OCI-LY3 (cell line): ENCODE measurements around the gene KIF3B.

Experiments used
- H2AFZ ChIP-seq: fragments of 200-600, 300-600 bp; shearing (Covaris generic); 2 replicates; pipeline ENCODE4 v1.6.0; 2014; ENCODE audit warnings: antibody characterized with exemption, low read depth, low read length
- H3K27ac ChIP-seq: fragments of 200-600, 300-600 bp; sonication (generic); 2 replicates; pipeline ENCODE4 v1.5.1; 2014; ENCODE audit warnings: mild to moderate bottlenecking, low read length, moderate library complexity, mixed read lengths
- H3K27me3 ChIP-seq: fragments of 200-600, 300-600 bp; sonication (generic); 2 replicates; pipeline ENCODE4 v1.6.1; 2014; ENCODE audit warnings: low read depth, low read length, mixed read lengths
- H3K36me3 ChIP-seq: fragments of 200-600, 300-600 bp; sonication (generic); replicated peaks from 2 replicates; pipeline ENCODE3; 2014; ENCODE audit warnings: low read depth, low read length, mixed read lengths
- H3K4me1 ChIP-seq: fragments of 300-600, 200-600 bp; sonication (generic); 2 replicates; pipeline ENCODE4 v1.6.1; 2014; ENCODE audit warnings: low read length, mixed read lengths
- H3K4me2 ChIP-seq: fragments of 200-600, 300-600 bp; sonication (generic); 2 replicates; pipeline ENCODE4 v1.6.1; 2014; ENCODE audit warnings: low read length, mixed read lengths
- H3K4me3 ChIP-seq: fragments of 300-600, 200-600 bp; sonication (generic); 2 replicates; pipeline ENCODE4 v1.5.1; 2014; ENCODE audit warnings: antibody characterized with exemption, mild to moderate bottlenecking, low read length, moderate library complexity
- H3K79me2 ChIP-seq: fragments of 300-600, 200-600 bp; shearing (Covaris generic); 2 replicates; pipeline ENCODE4 v1.6.1; 2014; ENCODE audit warnings: mild to moderate bottlenecking, low read length, mixed read lengths
- H3K9ac ChIP-seq: fragments of 300-600, 200-600 bp; shearing (Covaris generic); 2 replicates; pipeline ENCODE4 v1.6.0; 2014; ENCODE audit warnings: mild to moderate bottlenecking, low read length, moderate library complexity
- H3K9me3 ChIP-seq: fragments of 200-600, 300-600 bp; shearing (Covaris generic); 2 replicates; pipeline ENCODE4 v1.6.1; 2014; ENCODE audit warnings: low read length, mixed read lengths; ENCODE audit not compliant: insufficient read depth
- H4K20me1 ChIP-seq: fragments of 200-600, 300-600 bp; sonication (generic); 2 replicates; pipeline ENCODE4 v1.6.1; 2016; ENCODE audit warnings: low read length, mixed read lengths; ENCODE audit not compliant: insufficient read depth
- EZH2phosphoT487 ChIP-seq: fragments of 200-600 bp; shearing (Covaris generic); IDR thresholded peaks from 2 replicates; pipeline ENCODE4 v1.6.1; 2018; ENCODE audit warnings: antibody characterized with exemption, mixed run types, low read depth
- TF ChIP-seq, protein P1 (sequence below): fragments of 200-600, 300-600 bp; sonication (generic); IDR thresholded peaks from 2 replicates; pipeline ENCODE4 v1.5.1; 2014; ENCODE audit warnings: antibody characterized with exemption, low read length, low read depth

The KIF3B gene

DNA sequence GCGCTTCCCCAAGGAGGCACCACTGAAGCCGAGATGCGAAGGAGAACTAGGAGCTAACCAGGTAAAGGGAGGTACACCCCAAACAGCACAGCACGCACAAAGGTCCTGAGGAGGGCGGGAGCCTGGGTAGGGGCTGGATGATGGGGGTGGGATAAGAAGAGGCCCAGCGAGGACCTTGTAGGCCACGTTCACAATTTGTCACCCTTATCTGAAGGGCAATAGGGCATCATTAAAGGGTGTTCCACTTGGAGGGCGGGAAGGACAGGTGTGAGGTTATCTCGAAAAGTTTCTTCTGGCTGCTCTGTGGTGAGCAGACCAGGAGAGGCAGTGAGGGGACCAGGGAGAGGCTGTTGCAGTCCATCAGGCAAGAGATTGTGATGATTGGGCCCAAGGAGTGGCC is 44.2 kb upstream of the KIF3B start:
- no peaks in the 10 kb centered on the region for H3K4me1 ChIP-seq
- H4K20me1 ChIP-seq: no peaks in the 10 kb centered on the region
- H3K27me3 ChIP-seq: no peaks in the 10 kb centered on the region
- H3K4me2 ChIP-seq: no peak overlapping the region
- H3K9me3 ChIP-seq: no peaks in the 10 kb centered on the region
- H3K4me3 ChIP-seq: no peak overlapping the region
- peaks cover 61% of the 10 kb centered on the region for H3K36me3 ChIP-seq
- no peak overlapping the region for H2AFZ ChIP-seq
- no peaks in the 10 kb centered on the region for H3K79me2 ChIP-seq
- H3K27ac ChIP-seq: no peak overlapping the region
- TF ChIP-seq, protein P1, sequence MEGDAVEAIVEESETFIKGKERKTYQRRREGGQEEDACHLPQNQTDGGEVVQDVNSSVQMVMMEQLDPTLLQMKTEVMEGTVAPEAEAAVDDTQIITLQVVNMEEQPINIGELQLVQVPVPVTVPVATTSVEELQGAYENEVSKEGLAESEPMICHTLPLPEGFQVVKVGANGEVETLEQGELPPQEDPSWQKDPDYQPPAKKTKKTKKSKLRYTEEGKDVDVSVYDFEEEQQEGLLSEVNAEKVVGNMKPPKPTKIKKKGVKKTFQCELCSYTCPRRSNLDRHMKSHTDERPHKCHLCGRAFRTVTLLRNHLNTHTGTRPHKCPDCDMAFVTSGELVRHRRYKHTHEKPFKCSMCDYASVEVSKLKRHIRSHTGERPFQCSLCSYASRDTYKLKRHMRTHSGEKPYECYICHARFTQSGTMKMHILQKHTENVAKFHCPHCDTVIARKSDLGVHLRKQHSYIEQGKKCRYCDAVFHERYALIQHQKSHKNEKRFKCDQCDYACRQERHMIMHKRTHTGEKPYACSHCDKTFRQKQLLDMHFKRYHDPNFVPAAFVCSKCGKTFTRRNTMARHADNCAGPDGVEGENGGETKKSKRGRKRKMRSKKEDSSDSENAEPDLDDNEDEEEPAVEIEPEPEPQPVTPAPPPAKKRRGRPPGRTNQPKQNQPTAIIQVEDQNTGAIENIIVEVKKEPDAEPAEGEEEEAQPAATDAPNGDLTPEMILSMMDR: no peak
- TF ChIP-seq EZH2phosphoT487: no peak
- no peak overlapping the region for H3K9ac ChIP-seq

DNA sequence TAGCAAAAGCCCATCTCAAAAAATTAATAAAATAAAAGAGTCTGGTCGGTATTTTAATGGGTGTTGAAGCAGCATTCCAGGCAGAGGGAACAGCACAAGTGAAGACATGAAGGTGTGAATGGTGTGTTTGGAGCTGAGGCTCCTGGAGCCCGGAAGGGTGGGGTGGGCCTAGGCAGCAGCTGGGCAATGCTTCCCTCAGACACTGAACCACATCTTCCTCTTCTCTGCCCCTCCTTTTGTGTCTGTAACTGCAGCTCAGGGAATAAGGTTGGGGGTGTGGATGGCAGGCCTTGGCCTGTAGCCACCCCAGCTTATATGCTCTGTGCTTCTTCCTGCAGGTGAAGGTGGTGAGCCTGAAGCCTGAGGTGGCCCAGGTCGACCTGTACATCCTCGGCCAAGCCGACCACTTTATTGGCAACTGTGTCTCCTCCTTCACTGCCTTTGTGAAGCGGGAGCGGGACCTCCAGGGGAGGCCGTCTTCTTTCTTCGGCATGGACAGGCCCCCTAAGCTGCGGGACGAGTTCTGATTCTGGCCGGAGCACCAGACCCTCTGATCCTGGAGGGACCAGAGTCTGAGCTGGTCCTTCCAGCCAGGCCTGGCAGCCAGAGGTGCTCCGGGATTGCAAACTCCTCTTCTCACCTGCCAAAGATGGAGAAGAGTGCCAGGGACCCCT is 43.2 kb upstream of the KIF3B start:
- Histone ChIP-seq H3K4me1 (no peaks in the 10 kb centered on the region), H3K27me3 (no peaks in the 10 kb centered on the region), H2AFZ (no peak overlapping the region), H3K4me2 (no peak overlapping the region), H3K9me3 (no peaks in the 10 kb centered on the region), H3K4me3 (no peak overlapping the region), H3K9ac (no peak overlapping the region), H3K79me2 (no peaks in the 10 kb centered on the region), H3K36me3 (peaks cover 52% of the 10 kb centered on the region), H4K20me1 (no peaks in the 10 kb centered on the region), H3K27ac (no peak overlapping the region)
- no peak for TF ChIP-seq EZH2phosphoT487
- TF ChIP-seq, protein P1: no peak

DNA sequence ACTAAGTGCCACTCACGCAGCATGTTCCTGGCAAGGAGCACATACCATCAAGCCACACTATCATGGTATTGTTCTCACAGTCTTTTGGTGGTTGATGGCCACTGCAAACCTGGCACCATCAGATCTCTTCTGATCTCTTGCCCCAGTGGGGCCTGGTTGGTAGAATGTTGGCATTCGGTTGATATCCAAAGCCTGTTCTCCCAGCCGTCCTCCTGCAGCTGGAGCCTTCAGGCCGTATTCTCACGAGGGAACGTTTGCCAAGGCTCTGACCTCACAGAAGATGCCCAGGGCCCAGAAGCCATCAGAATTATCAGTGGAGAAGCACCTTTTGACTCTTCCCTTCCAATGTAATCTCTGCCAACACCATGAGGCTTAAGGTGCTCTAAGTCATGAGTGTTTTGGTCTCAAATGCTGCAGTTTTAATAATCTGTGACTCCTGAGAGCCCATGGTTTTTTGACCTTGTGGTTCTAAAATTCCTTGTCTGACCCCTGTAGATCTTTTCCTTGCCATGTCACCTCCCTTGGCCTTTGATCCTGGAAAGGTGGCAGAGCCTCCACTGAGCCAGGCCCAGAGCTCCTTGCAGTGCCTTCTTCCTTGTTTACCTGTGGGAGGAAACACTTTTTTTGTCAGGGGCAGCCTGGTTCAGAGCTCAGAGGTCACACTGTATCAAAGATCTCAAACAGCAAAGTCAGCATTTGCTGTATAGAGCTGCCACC is 42.0 kb upstream of the KIF3B start:
- Histone ChIP-seq H3K9ac (no peak overlapping the region), H3K9me3 (no peaks in the 10 kb centered on the region), H3K27ac (no peak overlapping the region), H3K27me3 (no peaks in the 10 kb centered on the region), H3K79me2 (no peaks in the 10 kb centered on the region), H3K4me1 (no peaks in the 10 kb centered on the region), H3K4me3 (no peak overlapping the region), H2AFZ (no peak overlapping the region), H4K20me1 (no peaks in the 10 kb centered on the region), H3K36me3 (peaks cover 47% of the 10 kb centered on the region), H3K4me2 (no peak overlapping the region)
- TF ChIP-seq, protein P1: no peak
- no peak for TF ChIP-seq EZH2phosphoT487

DNA sequence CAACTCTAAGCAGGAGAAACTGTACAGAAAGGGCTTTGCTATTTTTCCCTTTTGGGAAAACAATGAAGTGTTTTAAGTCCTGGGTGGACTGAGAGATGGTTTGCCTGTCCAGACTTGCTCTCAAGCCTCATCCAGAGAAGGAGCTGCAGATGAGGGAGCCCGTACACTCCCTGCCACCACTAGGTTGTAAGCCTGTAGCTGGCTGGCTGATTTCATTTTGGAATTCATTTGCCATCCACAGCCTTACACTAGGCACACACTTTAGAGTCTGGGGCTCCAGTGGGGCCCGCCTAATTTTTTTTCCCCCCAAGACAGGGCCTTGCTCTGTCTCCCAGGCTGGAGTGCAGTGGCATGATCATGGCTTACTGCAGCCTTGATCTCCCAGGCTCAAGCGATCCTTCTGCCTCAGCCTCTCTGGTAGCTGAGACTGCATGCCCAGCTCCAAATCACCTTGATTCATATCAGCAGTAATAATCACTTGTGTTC is 41.4 kb upstream of the KIF3B start:
- H2AFZ ChIP-seq: no peak overlapping the region
- no peaks in the 10 kb centered on the region for H4K20me1 ChIP-seq
- peaks cover 42% of the 10 kb centered on the region for H3K36me3 ChIP-seq
- H3K4me1 ChIP-seq: no peaks in the 10 kb centered on the region
- TF ChIP-seq, protein P1: no peak
- no peak for TF ChIP-seq EZH2phosphoT487
- no peaks in the 10 kb centered on the region for H3K9me3 ChIP-seq
- no peaks in the 10 kb centered on the region for H3K79me2 ChIP-seq
- no peak overlapping the region for H3K4me3 ChIP-seq
- H3K27ac ChIP-seq: no peak overlapping the region
- H3K27me3 ChIP-seq: no peaks in the 10 kb centered on the region
- H3K4me2 ChIP-seq: no peak overlapping the region
- H3K9ac ChIP-seq: no peak overlapping the region
